Aorta (tissue), 5 donors: ENCODE measurements around the gene GANAB. TPM values are rescaled to one million over a fixed set of nuclear protein-coding genes. Genes with fewer than 3 reads are reported as not detected.
"Not testable (repeated sequence)": the region's sequence is repeated elsewhere in the genome, so short reads cannot be mapped to it uniquely, and the experiment has no call there.

Experiments
- ATAC-seq: fragments of 200-7000 bp; cut with Tn5 transposase; one replicate; pipeline ENCODE4 v1.9.1; 2022; ENCODE audit warnings: moderate library complexity; ENCODE audit not compliant: low FRiP score
- DNase-seq, 2 donors: peaks; one replicate each; pipeline ENCODE4 v3.0.0-alpha.2; 2020
- H3K27ac ChIP-seq, 2 donors: one replicate each; pipeline ENCODE4 v1.5.1; 2013; ENCODE audit warnings: low read length in 2 of 2, mild to moderate bottlenecking in 2 of 2, moderate library complexity in 2 of 2, control low read depth in 1 of 2, inconsistent platforms in 1 of 2, low read depth in 1 of 2
- H3K27me3 ChIP-seq, 2 donors: one replicate each; pipeline ENCODE4 v1.6.1; 2013; ENCODE audit warnings: control low read depth in 1 of 2, low read length in 1 of 2, mild to moderate bottlenecking in 1 of 2, moderate library complexity in 1 of 2; ENCODE audit not compliant: insufficient read depth in 2 of 2, control insufficient read depth in 1 of 2
- H3K36me3 ChIP-seq, 2 donors: one replicate each; pipeline ENCODE4 v1.6.1; 2013; ENCODE audit warnings: control low read depth in 1 of 2, low read length in 1 of 2, mild to moderate bottlenecking in 1 of 2; ENCODE audit not compliant: insufficient read depth in 2 of 2, control insufficient read depth in 1 of 2
- H3K4me1 ChIP-seq, 2 donors: one replicate each; pipeline ENCODE4 v1.6.1; 2013; ENCODE audit warnings: low read length in 2 of 2, control low read depth in 1 of 2, mild to moderate bottlenecking in 1 of 2, moderate library complexity in 1 of 2; ENCODE audit not compliant: insufficient read depth in 2 of 2, control insufficient read depth in 1 of 2
- H3K4me3 ChIP-seq, 2 donors: one replicate each; pipeline ENCODE4 v1.5.1; 2013; ENCODE audit warnings: low read length in 2 of 2, control low read depth in 1 of 2, mild to moderate bottlenecking in 1 of 2
- H3K9me3 ChIP-seq: one replicate; pipeline ENCODE4 v1.6.1; 2013; ENCODE audit warnings: mild to moderate bottlenecking, low read length; ENCODE audit not compliant: control insufficient read depth
- WGBS, 2 donors: extraction: QIAGEN DNeasy Blood & Tissue Kit; methylation state at CpG; one replicate each; pipeline ENCODE4 v1.1.7; 2013; 5-methylcytosine and 5-hydroxymethylcytosine counted together
- intact Hi-C, 2 donors: fragments of 100-400 bp; cut with DNase I; formaldehyde crosslinking; loops; one replicate each; pipeline versions ENCODE4 v1.14.2 to v1.15.0; 2022
- polyA plus RNA-seq, 2 donors: library from polyadenylated mRNA; stranded (reverse); fragments of 200-250 nt; gene quantifications; one replicate each; pipeline ENCODE4 v1.2.3, GENCODE V29; 2013
- total RNA-seq, 2 donors: library from RNA; stranded (reverse); fragmentation: NEBNext Ultra II Directional; extraction: Animal tissue kit (Norgen Biotek cat#: 25700); gene quantifications; one replicate each; pipeline ENCODE4 v1.2.1, GENCODE V29; 2021
- donor health status: healthy with polysubstance abuse.
- donor health status: Bipolar disorder and iron deficiency.
- donor health status: DM: no; HTN: no; CAD: no.
- donor health status: DM: no; HTN: no; CAD: no.
- donor health status: DM: yes; HTN: yes; CAD: no.

Gene GANAB
- total and polyA plus RNA-seq, 4 donors, result 41.2 to 206 (median 156) TPM

GRCh38 chr11:62664405-62665074 lies 18.1 kb upstream of the GANAB start:
- ATAC-seq (peak; percentile 39), DNase-seq (no peak)
- Histone ChIP-seq H3K36me3 (peaks cover 0 to 1% of the 10 kb centered on the region in 2 donors), H3K27ac (peak overlapping the region in 1 of 2 donors; percentile 87), H3K27me3 (no peaks in the 10 kb centered on the region), H3K4me3 (peak overlapping the region; percentile 56 to 62), H3K4me1 (peaks cover 2 to 8% of the 10 kb centered on the region in 2 donors), H3K9me3 (no peaks in the 10 kb centered on the region)
- intact Hi-C loops, result loop anchor here in 1 of 2 donors (5.0 kb wide), 1 partner anchor 62 kb away; the partner anchor contains the start of gene MTA2
- WGBS, 2 donors, result 2 to 3% methylated on average over 36 of the region's 36 CpGs

- 66 to 69% methylated on average over 5 of the region's 5 CpGs for WGBS, 2 donors
- H3K9me3 ChIP-seq, result no peaks in the 10 kb centered on the region
- no peak overlapping the region for H3K27ac ChIP-seq
- intact Hi-C loops, result no loop called here
- H3K4me1 ChIP-seq, result peaks cover 0 to 4% of the 10 kb centered on the region in 2 donors
- no peaks in the 10 kb centered on the region for H3K36me3 ChIP-seq
- ATAC-seq (no peak), DNase-seq (no peak)
- no peaks in the 10 kb centered on the region for H3K27me3 ChIP-seq
- H3K4me3 ChIP-seq, result no peak overlapping the region
These were observed 10.5 kb upstream of the GANAB start for GRCh38 chr11:62656796-62657429.

- Histone ChIP-seq H3K36me3 (no peaks in the 10 kb centered on the region), H3K27ac (no peak overlapping the region), H3K4me3 (no peak overlapping the region), H3K27me3 (no peaks in the 10 kb centered on the region), H3K4me1 (peaks cover 0 to 4% of the 10 kb centered on the region in 2 donors), H3K9me3 (no peaks in the 10 kb centered on the region)
- intact Hi-C loops, result no loop called here
- ATAC-seq, result no peak
- DNase-seq, result no peak
- WGBS, 2 donors, result 76 to 80% methylated on average over 11 of the region's 11 CpGs
These were observed 7.9 kb upstream of the GANAB start for GRCh38 chr11:62654297-62654696.

GRCh38 chr11:62652161-62653006 lies 6.0 kb upstream of the GANAB start:
- Histone ChIP-seq H3K4me1 (peaks cover 0 to 4% of the 10 kb centered on the region in 2 donors), H3K27me3 (no peaks in the 10 kb centered on the region), H3K36me3 (no peaks in the 10 kb centered on the region), H3K27ac (peak overlapping the region; percentile 31 to 66), H3K4me3 (peak overlapping the region; percentile 61 to 62), H3K9me3 (no peaks in the 10 kb centered on the region)
- WGBS, 2 donors, result 36 to 42% methylated on average over 16 of the region's 16 CpGs
- intact Hi-C loops, result no loop called here
- DNase-seq (no peak), ATAC-seq (peak; percentile 45)

- H3K36me3 ChIP-seq, H3K27ac ChIP-seq, ATAC-seq, H3K27me3 ChIP-seq, intact Hi-C loops, H3K4me1 ChIP-seq, H3K4me3 ChIP-seq, DNase-seq, H3K9me3 ChIP-seq: not testable (repeated sequence)
- WGBS, 2 donors, result 95 to 96% methylated on average over 12 of the region's 12 CpGs
These were observed 3.9 kb upstream of the GANAB start for GRCh38 chr11:62650283-62650682.

- Histone ChIP-seq H3K27me3 (no peaks in the 10 kb centered on the region), H3K36me3 (no peaks in the 10 kb centered on the region), H3K4me1 (peaks cover 0 to 4% of the 10 kb centered on the region in 2 donors), H3K4me3 (no peak overlapping the region), H3K9me3 (no peaks in the 10 kb centered on the region), H3K27ac (no peak overlapping the region)
- no peak for DNase-seq
- intact Hi-C loops, result no loop called here
- 89 to 90% methylated on average over 11 of the region's 11 CpGs for WGBS, 2 donors
- ATAC-seq, result no peak
These were observed 3.1 kb upstream of the GANAB start for GRCh38 chr11:62649486-62649885.

GRCh38 chr11:62648967-62649364 lies 2.6 kb upstream of the GANAB start:
- H3K27me3 ChIP-seq, result no peaks in the 10 kb centered on the region
- H3K9me3 ChIP-seq, result no peaks in the 10 kb centered on the region
- DNase-seq (no peak), ATAC-seq (no peak)
- H3K4me3 ChIP-seq, result no peak overlapping the region
- no peaks in the 10 kb centered on the region for H3K36me3 ChIP-seq
- peaks cover 0 to 4% of the 10 kb centered on the region in 2 donors for H3K4me1 ChIP-seq
- 86 to 87% methylated on average over 11 of the region's 11 CpGs for WGBS, 2 donors
- intact Hi-C loops, result no loop called here
- H3K27ac ChIP-seq, result no peak overlapping the region

GRCh38 chr11:62648185-62648966 lies 2.0 kb upstream of the GANAB start:
- intact Hi-C loops, result no loop called here
- H3K4me3 ChIP-seq, result no peak overlapping the region
- H3K4me1 ChIP-seq, result peaks cover 0 to 4% of the 10 kb centered on the region in 2 donors
- ATAC-seq (no peak), DNase-seq (no peak)
- no peaks in the 10 kb centered on the region for H3K36me3 ChIP-seq
- no peaks in the 10 kb centered on the region for H3K9me3 ChIP-seq
- no peaks in the 10 kb centered on the region for H3K27me3 ChIP-seq
- WGBS, 2 donors, result 88 to 90% methylated on average over 23 to 24 of the region's 24 CpGs
- H3K27ac ChIP-seq, result no peak overlapping the region
